Nephron (organoid): ENCODE measurements around the gene PTPN7.

ENCODE experiments used
- H3K27ac Mint-ChIP-seq, 3 experiments: 2 replicates each; pipeline ENCODE4 v1.8.0; 2020; ENCODE audit warnings: mixed read lengths in 3 of 3, mild to moderate bottlenecking in 2 of 3, moderate library complexity in 1 of 3
- H3K27me3 Mint-ChIP-seq: 2 replicates; pipeline ENCODE4 v1.8.0; 2021; ENCODE audit warnings: low read depth, mild to moderate bottlenecking, moderate library complexity, mixed read lengths
- H3K36me3 Mint-ChIP-seq: 2 replicates; pipeline ENCODE4 v1.8.0; 2020; ENCODE audit warnings: low read depth, mixed read lengths
- H3K4me1 Mint-ChIP-seq: 2 replicates; pipeline ENCODE4 v1.8.0; 2020; ENCODE audit warnings: mixed read lengths
- H3K4me3 Mint-ChIP-seq, 3 experiments: 2 replicates each; pipeline ENCODE4 v1.8.0; 2020; ENCODE audit warnings: mild to moderate bottlenecking in 3 of 3, mixed read lengths in 3 of 3, moderate library complexity in 2 of 3
- H3K9me3 Mint-ChIP-seq: 2 replicates; pipeline ENCODE4 v1.8.0; 2020; ENCODE audit warnings: mixed read lengths
- TF ChIP-seq, protein P1 (sequence below), 3 experiments: fragments of 200-600 bp; sonication (generic); IDR thresholded peaks; one replicate each; pipeline ENCODE4 v1.5.0; 2021; ENCODE audit warnings: antibody characterized with exemption in 3 of 3; ENCODE audit not compliant: unreplicated experiment in 3 of 3

PTPN7 gene

DNA sequence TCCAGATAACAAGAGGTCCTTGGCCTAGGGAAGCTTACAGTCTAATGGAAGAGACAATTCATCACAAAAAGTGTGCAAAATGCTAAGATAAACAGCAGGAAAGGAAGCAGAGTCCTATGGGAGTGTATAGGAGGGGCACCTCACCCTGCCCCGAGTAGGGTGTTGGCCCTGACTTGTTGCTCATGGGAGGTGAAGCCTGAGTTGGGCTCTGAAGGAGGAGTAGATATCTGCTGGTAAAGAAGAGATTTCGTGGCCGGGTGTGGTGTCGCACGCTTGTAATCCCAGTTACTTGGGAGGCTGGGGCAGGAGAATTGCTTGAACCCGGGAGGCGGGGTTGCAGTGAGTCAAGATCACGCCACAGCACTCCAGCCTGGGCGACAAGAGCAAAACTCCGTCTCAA, 56.3 kb downstream of the PTPN7 start:
- no peaks in the 10 kb centered on the region for H3K36me3 Mint-ChIP-seq
- TF ChIP-seq, protein P1, sequence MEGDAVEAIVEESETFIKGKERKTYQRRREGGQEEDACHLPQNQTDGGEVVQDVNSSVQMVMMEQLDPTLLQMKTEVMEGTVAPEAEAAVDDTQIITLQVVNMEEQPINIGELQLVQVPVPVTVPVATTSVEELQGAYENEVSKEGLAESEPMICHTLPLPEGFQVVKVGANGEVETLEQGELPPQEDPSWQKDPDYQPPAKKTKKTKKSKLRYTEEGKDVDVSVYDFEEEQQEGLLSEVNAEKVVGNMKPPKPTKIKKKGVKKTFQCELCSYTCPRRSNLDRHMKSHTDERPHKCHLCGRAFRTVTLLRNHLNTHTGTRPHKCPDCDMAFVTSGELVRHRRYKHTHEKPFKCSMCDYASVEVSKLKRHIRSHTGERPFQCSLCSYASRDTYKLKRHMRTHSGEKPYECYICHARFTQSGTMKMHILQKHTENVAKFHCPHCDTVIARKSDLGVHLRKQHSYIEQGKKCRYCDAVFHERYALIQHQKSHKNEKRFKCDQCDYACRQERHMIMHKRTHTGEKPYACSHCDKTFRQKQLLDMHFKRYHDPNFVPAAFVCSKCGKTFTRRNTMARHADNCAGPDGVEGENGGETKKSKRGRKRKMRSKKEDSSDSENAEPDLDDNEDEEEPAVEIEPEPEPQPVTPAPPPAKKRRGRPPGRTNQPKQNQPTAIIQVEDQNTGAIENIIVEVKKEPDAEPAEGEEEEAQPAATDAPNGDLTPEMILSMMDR (IDR thresholded peaks at IDR 0.05; ENCODE audit: unreplicated experiment in 3 of 3), result no peak

GRCh38 chr1:202101184-202101583, 59.2 kb downstream of the PTPN7 start:
- no peak overlapping the region for H3K4me3 Mint-ChIP-seq

More for the DNA sequence above, 56.3 kb downstream of the PTPN7 start:
- Mint-ChIP-seq H3K9me3 (no peaks in the 10 kb centered on the region), H3K4me3 (no peak overlapping the region), H3K4me1 (peaks cover 13% of the 10 kb centered on the region), H3K27ac (no peak overlapping the region), H3K27me3 (no peaks in the 10 kb centered on the region)

More at GRCh38 chr1:202101184-202101583, 59.2 kb downstream of the PTPN7 start:
- no peak overlapping the region for H3K27ac Mint-ChIP-seq
- H3K4me1 Mint-ChIP-seq, result peaks cover 6% of the 10 kb centered on the region
- TF ChIP-seq, protein P1 (IDR thresholded peaks at IDR 0.05; ENCODE audit: unreplicated experiment in 3 of 3), result no peak
- peaks cover 3% of the 10 kb centered on the region for H3K27me3 Mint-ChIP-seq
- H3K9me3 Mint-ChIP-seq, result no peaks in the 10 kb centered on the region
- no peaks in the 10 kb centered on the region for H3K36me3 Mint-ChIP-seq
